GM18526 (cell line): Measurements from ENCODE around the gene SMAD4.

Source experiments
- POLR2A ChIP-seq: IDR thresholded peaks from 3 replicates; pipeline ENCODE4 v1.6.1; 2011; ENCODE audit not compliant: insufficient read length; ENCODE audit errors: extremely low read depth

The SMAD4 gene

DNA sequence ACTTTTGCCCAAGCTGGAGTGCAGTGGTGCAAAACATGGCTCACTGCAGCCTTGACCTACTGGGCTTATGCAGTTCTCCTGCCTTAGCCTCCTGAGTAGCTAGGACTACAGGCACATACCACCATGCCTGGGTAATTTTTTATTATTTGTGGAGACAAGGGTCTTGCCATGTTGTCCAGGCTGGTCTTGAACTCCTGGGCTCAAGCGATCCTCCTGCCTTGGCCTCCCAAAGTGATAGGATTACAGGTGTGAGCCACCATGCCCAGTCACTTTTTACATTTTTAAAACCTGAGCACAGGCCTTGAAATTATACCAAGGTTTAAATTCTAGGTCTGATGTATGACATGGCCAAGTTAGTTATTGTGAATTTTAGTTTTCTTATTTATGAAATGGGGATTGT, 18.2 kb downstream of the SMAD4 start:
- no peak for TF ChIP-seq POLR2A

- TF ChIP-seq POLR2A, result no peak
Measured at GRCh38 chr18:51049137-51049536, 19.1 kb downstream of the SMAD4 start.

GRCh38 chr18:51051105-51051712, 21.2 kb downstream of the SMAD4 start:
- TF ChIP-seq POLR2A, result no peak

GRCh38 chr18:51053814-51054213, 23.8 kb downstream of the SMAD4 start:
- TF ChIP-seq POLR2A, result no peak

DNA sequence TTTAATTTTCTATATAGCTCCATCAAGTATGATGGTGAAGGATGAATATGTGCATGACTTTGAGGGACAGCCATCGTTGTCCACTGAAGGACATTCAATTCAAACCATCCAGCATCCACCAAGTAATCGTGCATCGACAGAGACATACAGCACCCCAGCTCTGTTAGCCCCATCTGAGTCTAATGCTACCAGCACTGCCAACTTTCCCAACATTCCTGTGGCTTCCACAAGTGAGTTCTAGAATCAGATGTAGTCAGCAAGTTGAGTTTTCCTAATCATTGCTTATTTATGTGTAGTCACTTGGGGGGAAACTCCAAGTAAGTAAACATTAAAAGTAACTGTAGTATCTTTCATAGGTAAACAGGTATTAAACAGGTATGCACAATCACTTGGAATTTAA, 24.8 kb downstream of the SMAD4 start:
- TF ChIP-seq POLR2A, result no peak

GRCh38 chr18:51059969-51060368, 30.0 kb downstream of the SMAD4 start:
- TF ChIP-seq POLR2A, result no peak

DNA sequence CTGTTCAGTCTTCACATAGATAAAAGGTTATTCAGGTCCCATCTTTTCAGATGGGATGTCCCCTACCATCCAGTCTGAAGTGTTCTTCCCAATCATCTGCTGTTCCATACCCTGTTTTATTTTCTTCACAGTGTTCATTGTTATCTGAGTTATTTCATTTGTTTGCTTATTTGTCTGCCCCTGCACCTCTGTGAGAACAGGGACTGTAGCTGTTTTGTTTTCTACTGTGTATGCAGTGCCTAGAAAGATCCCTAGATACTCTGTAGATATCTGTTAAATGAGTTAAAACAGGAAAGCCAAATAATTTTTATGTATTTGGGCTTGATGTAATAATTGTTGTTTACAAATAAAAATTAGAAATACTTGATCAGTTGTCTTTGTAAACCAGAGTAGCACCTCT, 34.2 kb downstream of the SMAD4 start:
- TF ChIP-seq POLR2A, result no peak

GRCh38 chr18:51066273-51066672, 36.3 kb downstream of the SMAD4 start:
- no peak for TF ChIP-seq POLR2A

- no peak for TF ChIP-seq POLR2A
Measured at GRCh38 chr18:51068105-51068504, 38.1 kb downstream of the SMAD4 start.

- no peak for TF ChIP-seq POLR2A
Measured at GRCh38 chr18:51069885-51070284, 39.9 kb downstream of the SMAD4 start.

DNA sequence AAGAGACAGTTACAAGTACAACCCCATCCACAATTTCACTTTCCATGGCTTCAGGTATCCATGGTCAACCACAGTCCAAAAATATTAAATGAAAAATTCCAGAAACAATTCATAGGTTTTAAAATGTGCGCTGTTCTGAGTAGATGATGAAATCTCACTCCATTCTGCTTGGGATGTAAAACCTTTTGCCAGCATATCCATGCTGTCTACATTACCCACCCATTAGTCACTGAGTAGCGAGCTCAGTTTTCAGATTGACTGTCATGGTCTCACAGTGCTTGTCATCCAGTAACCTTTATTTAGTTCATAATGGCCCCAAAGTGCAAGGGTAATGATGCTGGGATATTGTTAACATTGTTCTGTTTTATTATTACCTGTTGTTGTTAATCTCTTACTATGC, 40.5 kb downstream of the SMAD4 start:
- no peak for TF ChIP-seq POLR2A

DNA sequence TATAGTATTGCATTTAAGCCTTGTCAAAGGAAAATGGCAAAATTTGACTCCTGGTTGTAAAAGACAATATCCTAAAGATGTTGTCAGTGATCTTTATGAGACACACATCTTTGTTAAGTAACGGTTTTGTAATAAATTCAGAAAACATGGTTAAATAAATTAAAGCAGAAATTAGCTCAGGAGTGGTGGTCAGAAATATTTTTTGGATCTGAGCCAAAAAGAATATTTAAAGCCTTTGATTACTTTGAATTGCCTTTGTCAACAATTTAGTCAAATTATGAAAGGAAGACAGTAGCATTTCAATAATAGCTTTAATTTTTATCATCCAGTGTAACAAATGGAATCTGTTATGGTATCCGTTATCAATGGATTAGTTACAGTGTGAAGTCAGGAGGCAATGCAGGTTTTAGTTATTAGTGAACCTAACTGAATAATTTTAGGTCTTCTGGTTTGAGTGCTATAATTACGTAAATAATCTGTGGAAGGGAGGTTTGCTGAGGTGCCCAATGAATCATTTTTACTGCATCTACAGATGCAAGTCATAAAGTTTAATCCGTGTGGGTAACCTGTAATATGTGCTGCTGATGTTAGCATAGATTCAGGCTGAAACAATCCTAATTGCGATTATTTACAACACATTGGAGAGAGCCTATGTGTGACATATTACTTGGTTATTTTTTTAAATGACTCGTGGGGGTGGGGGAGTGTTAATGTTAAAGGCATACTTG, 42.7 kb downstream of the SMAD4 start:
- TF ChIP-seq POLR2A, result no peak

DNA sequence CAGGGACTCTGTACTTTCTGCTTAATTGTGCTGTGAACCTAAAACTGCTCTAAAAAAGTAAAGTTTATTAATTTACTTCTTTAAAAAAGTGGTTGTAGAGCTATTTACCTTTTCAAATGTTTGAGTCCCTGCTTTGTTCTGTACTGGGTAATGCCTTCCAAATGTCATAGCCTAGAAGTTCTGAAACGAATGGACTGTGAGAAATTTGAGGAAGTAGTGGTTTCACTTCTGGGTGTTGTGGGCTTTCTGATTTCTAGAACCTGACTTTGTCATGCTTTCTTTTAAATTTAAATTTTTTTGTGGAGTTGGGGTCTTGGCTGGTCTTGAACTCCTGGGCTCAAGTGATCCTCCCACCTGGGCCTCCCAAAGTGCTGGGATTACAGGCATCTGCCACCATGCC, 44.6 kb downstream of the SMAD4 start:
- TF ChIP-seq POLR2A, result no peak

- TF ChIP-seq POLR2A, result no peak
Measured at GRCh38 chr18:51076503-51076902, 46.5 kb downstream of the SMAD4 start.

DNA sequence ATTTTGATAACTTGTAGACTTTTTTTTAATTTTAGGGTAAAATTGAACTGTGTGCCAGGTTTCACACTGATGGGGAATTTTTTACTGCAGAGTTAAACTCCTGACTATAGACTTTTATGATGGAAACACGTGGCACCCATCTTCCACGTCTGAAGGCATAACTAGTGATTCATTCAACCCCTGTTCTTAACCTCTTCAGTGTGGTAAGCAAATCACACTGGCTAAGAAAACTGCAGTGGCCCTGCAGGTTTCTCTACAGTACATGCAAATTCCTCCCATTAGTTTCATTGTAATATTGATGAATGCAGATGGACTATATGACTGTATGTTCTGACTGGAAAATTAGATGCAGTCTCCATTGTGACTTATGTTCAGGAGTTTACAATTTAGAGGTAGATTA, 47.2 kb downstream of the SMAD4 start:
- TF ChIP-seq POLR2A, result no peak

- TF ChIP-seq POLR2A, result no peak
Measured at GRCh38 chr18:51078026-51078425, 48.0 kb downstream of the SMAD4 start.
